ENCODE data around the gene PEMT. TPM values are rescaled to one million over a fixed set of nuclear protein-coding genes. Genes with fewer than 3 reads are reported as not detected.
A peak's percentile ranks its signal among the peaks of the same experiment; 100 is the strongest.

PEMT gene
- total and polyA plus RNA-seq, 2 of the 8 experiments (the other 6 are each of a cell fraction or from before 2014, with no cell fraction given), result 42.0 to 118 TPM

- H3K27ac ChIP-seq (ENCODE audit: low read depth, low read length), result no peak overlapping the region
- H3K9me3 ChIP-seq (ENCODE audit: insufficient read depth in 2 of 2, low read depth in 1 of 2, low read length in 1 of 2), result peaks cover 3 to 7% of the 10 kb centered on the region in 2 experiments; a peak in 2 of 4 replicates
- DNase-seq (ENCODE audit: low read depth in 1 of 2, low spot score in 2 of 2) (peak in 1 of 2 experiments; percentile 78), FAIRE-seq (peak; percentile 99)
- H3K27me3 ChIP-seq (replicated peaks in 1 of 4; ENCODE audit: control insufficient read depth in 3 of 4, extremely low read depth in 1 of 4, insufficient read depth in 3 of 4, low read length in 3 of 4), result no peaks in the 10 kb centered on the region
- H3K4me1 ChIP-seq (replicated peaks in 1 of 4; ENCODE audit: control insufficient read depth in 3 of 4, insufficient read depth in 4 of 4, low read length in 3 of 4), result peaks cover 0 to 3% (median under 1%) of the 10 kb centered on the region in 4 experiments; a peak in 4 of 7 replicates
- no peak overlapping the region for H2BK5ac ChIP-seq (ENCODE audit: low read depth, low read length)
- H4K91ac ChIP-seq (replicated peaks; ENCODE audit: insufficient read length, low read length), result no peak overlapping the region
- WGBS, 2 experiments (ENCODE audit: extremely low coverage in 1 of 2, insufficient coverage in 1 of 2, insufficient read length in 1 of 2, insufficient replicate concordance in 2 of 2, low coverage in 1 of 2, low lambda C conversion rate in 2 of 2, missing lambda C conversion rate in 1 of 2), result 31% methylated on average over 3 of the region's 3 CpGs; no CpG with 5 or more reads in 1 of the 2 experiments
- no peak overlapping the region for H3K4ac ChIP-seq (replicated peaks; ENCODE audit: insufficient read length, low read depth, low read length)
- POLR2A ChIA-PET (ENCODE audit: partially characterized antibody), result interaction anchor here (0.7 to 1.7 kb wide), 2 partner anchors 11 to 22 kb away, joined by 3 to 5 read pairs; partner anchors contain the start of gene PEMT
- H3K23me2 ChIP-seq (ENCODE audit: low read depth, low read length), result no peaks in the 10 kb centered on the region
- no peaks in the 10 kb centered on the region for H3K36me3 ChIP-seq (ENCODE audit: control insufficient read depth in 2 of 4, insufficient read depth in 4 of 4, low read length in 3 of 4)
- peak overlapping the region; percentile 31; the same call in 1 of the 2 replicates for H4K8ac ChIP-seq (ENCODE audit: extremely low read depth, insufficient read depth, low read length)
- H3K4me2 ChIP-seq (ENCODE audit: insufficient read depth in 1 of 2, low read depth in 2 of 2, low read length in 2 of 2), result no peak overlapping the region; a peak in 2 of 4 replicates
- H3K18ac ChIP-seq (ENCODE audit: extremely low read depth, low read length), result no peak overlapping the region
- no peaks in the 10 kb centered on the region for H3K79me1 ChIP-seq (ENCODE audit: low read depth, low read length)
- H4K20me1 ChIP-seq (replicated peaks in 1 of 2; ENCODE audit: control insufficient read depth in 1 of 2, insufficient read depth in 2 of 2, low read length in 2 of 2), result no peaks in the 10 kb centered on the region
- no peak overlapping the region for H2BK120ac ChIP-seq (replicated peaks; ENCODE audit: low read depth, low read length)
- no peak overlapping the region for H4K5ac ChIP-seq (ENCODE audit: insufficient read length, low read depth, low read length)
- no peak overlapping the region for H3K9ac ChIP-seq (replicated peaks in 1 of 4; ENCODE audit: extremely low read depth in 1 of 4, low read depth in 3 of 4, low read length in 3 of 4)
- H2BK12ac ChIP-seq (ENCODE audit: low read depth, low read length), result no peak overlapping the region
- no peak overlapping the region for H2AK5ac ChIP-seq (ENCODE audit: low read depth, low read length)
- H2BK20ac ChIP-seq (ENCODE audit: low read length), result no peak overlapping the region
- H3K4me3 ChIP-seq (ENCODE audit: extremely low read depth in 1 of 4, insufficient read depth in 2 of 4, low read depth in 3 of 4, low read length in 4 of 4), result no peak overlapping the region
- 0 out of 2 replicates have a peak overlapping the region, but pooled peaks have one; percentile 81 for H2BK15ac ChIP-seq (ENCODE audit: low read length)
- no peak overlapping the region for H3K23ac ChIP-seq (ENCODE audit: insufficient read length)
- CTCF ChIA-PET (ENCODE audit: partially characterized antibody), result interaction anchor here (0.6 to 3.3 kb wide), 35 partner anchors 8 to 708 kb away, joined by 3 to 35 read pairs (median 5); partner anchors contain the start of gene RASD1
- H3K14ac ChIP-seq (ENCODE audit: insufficient read length), result no peak overlapping the region
- peak overlapping the region; percentile 39; the same call in 1 of the 2 replicates for H2AFZ ChIP-seq (ENCODE audit: low read length)
- no peak overlapping the region for H3K56ac ChIP-seq (replicated peaks; ENCODE audit: insufficient read length, low read depth, low read length)
- no peaks in the 10 kb centered on the region for H3K79me2 ChIP-seq (ENCODE audit: control insufficient read depth in 1 of 2, insufficient read depth in 2 of 2, low read length in 2 of 2)
- 0 out of 2 replicates have a peak, but pooled peaks have one; percentile 33 for TF ChIP-seq TAF1 (IDR thresholded peaks at IDR 0.05; ENCODE audit: low read depth, low read length)
- 0 out of 2 replicates have a peak, but pooled peaks have one; percentile 39 for TF ChIP-seq SP1 (IDR thresholded peaks at IDR 0.05; ENCODE audit: low read depth, low read length)
- no peak for TF ChIP-seq POLR2A (IDR thresholded peaks at IDR 0.05; ENCODE audit: control extremely low read depth in 1 of 2, low read depth in 2 of 2, low read length in 2 of 2)
- TF ChIP-seq EP300 (IDR thresholded peaks at IDR 0.05; ENCODE audit: borderline replicate concordance in 1 of 2, low read depth in 2 of 2, low read length in 2 of 2), result no peak
- no peak for TF ChIP-seq HDAC2 (IDR thresholded peaks at IDR 0.05; ENCODE audit: borderline replicate concordance in 1 of 2, low read depth in 2 of 2, low read length in 2 of 2)
- 0 out of 2 replicates have a peak, but pooled peaks have one; percentile 10 for TF ChIP-seq TBP (IDR thresholded peaks at IDR 0.05; ENCODE audit: low read depth, low read length)
- TF ChIP-seq BRCA1 (IDR thresholded peaks at IDR 0.05; ENCODE audit: low read depth, low read length), result no peak
- TF ChIP-seq FOSL1 (IDR thresholded peaks at IDR 0.05; ENCODE audit: insufficient read depth, low read depth, low read length), result no peak
- no peak for TF ChIP-seq ZNF274 (IDR thresholded peaks at IDR 0.05; ENCODE audit: borderline replicate concordance, extremely low read depth, low read length)
- TF ChIP-seq, protein P1, sequence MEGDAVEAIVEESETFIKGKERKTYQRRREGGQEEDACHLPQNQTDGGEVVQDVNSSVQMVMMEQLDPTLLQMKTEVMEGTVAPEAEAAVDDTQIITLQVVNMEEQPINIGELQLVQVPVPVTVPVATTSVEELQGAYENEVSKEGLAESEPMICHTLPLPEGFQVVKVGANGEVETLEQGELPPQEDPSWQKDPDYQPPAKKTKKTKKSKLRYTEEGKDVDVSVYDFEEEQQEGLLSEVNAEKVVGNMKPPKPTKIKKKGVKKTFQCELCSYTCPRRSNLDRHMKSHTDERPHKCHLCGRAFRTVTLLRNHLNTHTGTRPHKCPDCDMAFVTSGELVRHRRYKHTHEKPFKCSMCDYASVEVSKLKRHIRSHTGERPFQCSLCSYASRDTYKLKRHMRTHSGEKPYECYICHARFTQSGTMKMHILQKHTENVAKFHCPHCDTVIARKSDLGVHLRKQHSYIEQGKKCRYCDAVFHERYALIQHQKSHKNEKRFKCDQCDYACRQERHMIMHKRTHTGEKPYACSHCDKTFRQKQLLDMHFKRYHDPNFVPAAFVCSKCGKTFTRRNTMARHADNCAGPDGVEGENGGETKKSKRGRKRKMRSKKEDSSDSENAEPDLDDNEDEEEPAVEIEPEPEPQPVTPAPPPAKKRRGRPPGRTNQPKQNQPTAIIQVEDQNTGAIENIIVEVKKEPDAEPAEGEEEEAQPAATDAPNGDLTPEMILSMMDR (IDR thresholded peaks at IDR 0.05; ENCODE audit: control extremely low read depth in 1 of 3, insufficient read depth in 1 of 3, low read depth in 1 of 3, low read length in 3 of 3), result peak in 2 of 3 experiments; percentile 64 to 82; a peak in 3 of 4 replicates
These were observed 22.2 kb upstream of the PEMT start for GRCh38 chr17:17613708-17614114.

All from H1 (cell line).